Suprapubic skin (tissue), 4 donors: Measurements from ENCODE around the gene PLOD3. TPM values are rescaled to one million over a fixed set of nuclear protein-coding genes. Genes with fewer than 3 reads are reported as not detected.
"Not testable (repeated sequence)": the region's sequence is repeated elsewhere in the genome, so short reads cannot be mapped to it uniquely, and the experiment has no call there.

ENCODE experiments used
- DNase-seq, 2 donors: peaks; one replicate each; pipeline ENCODE4 v3.0.0-alpha.2; 2019; ENCODE audit warnings: low spot score in 2 of 2
- H3K27ac ChIP-seq: fragments of 200-600 bp; sonication (generic); one replicate; pipeline ENCODE4 v1.5.1; 2019
- H3K27me3 ChIP-seq: fragments of 200-600 bp; sonication (generic); one replicate; pipeline ENCODE4 v1.5.1; 2019
- H3K36me3 ChIP-seq: fragments of 200-600 bp; sonication (generic); one replicate; pipeline ENCODE4 v1.5.1; 2019
- H3K4me1 ChIP-seq: fragments of 200-600 bp; sonication (generic); one replicate; pipeline ENCODE4 v1.5.1; 2019
- H3K4me3 ChIP-seq: fragments of 200-600 bp; sonication (generic); one replicate; pipeline ENCODE4 v1.5.1; 2019; ENCODE audit warnings: mild to moderate bottlenecking
- H3K9me3 ChIP-seq: fragments of 200-600 bp; sonication (generic); one replicate; pipeline ENCODE4 v1.5.1; 2019
- CTCF ChIP-seq, 2 donors: fragments of 200-600 bp in 1 of 2; fragments of 450-650 bp in 1 of 2; sonication (generic) in 1 of 2; IDR thresholded peaks; one replicate each; pipeline ENCODE4 v1.5.1; 2016 to 2019; ENCODE audit warnings: antibody characterized with exemption in 2 of 2, mild to moderate bottlenecking in 1 of 2, moderate library complexity in 1 of 2
- EP300 ChIP-seq: sonication (generic); formaldehyde crosslinking; IDR thresholded peaks from one replicate; pipeline ENCODE4 v1.6.1; 2017; ENCODE audit warnings: antibody characterized with exemption
- POLR2A ChIP-seq, 2 donors: fragments of 450-650 bp; IDR thresholded peaks; one replicate each; pipeline ENCODE4 v1.6.1; 2017; ENCODE audit warnings: antibody characterized with exemption in 2 of 2, mild to moderate bottlenecking in 2 of 2, moderate library complexity in 2 of 2
- POLR2AphosphoS5 ChIP-seq, 3 donors: sonication (generic); formaldehyde crosslinking; IDR thresholded peaks; one replicate each; pipeline ENCODE4 v1.6.1; 2017; ENCODE audit warnings: antibody characterized with exemption in 3 of 3
- WGBS: methylation state at CpG from one replicate; pipeline ENCODE4 v1.1.5; 2018; 5-methylcytosine and 5-hydroxymethylcytosine counted together
- total RNA-seq, 4 donors: library from RNA; depleted of rRNA; stranded (reverse); fragments of >200 nt; gene quantifications; one replicate each; pipeline ENCODE4 v1.1.0, GENCODE V29; 2016

Gene PLOD3
- total RNA-seq, 4 donors from 2014 or later = 15.7 to 30.4 (median 22.7) TPM

- Histone ChIP-seq H3K4me3 (no peak overlapping the region), H3K27ac (no peak overlapping the region), H3K4me1 (peaks cover 10% of the 10 kb centered on the region), H3K36me3 (no peaks in the 10 kb centered on the region), H3K9me3 (no peaks in the 10 kb centered on the region), H3K27me3 (no peaks in the 10 kb centered on the region)
- TF ChIP-seq POLR2AphosphoS5 (IDR thresholded peaks at IDR 0.05) = no peak
- TF ChIP-seq CTCF (IDR thresholded peaks at IDR 0.05) = no peak
- WGBS = 73% methylated on average over 4 of the region's 4 CpGs
- DNase-seq = no peak
Observed at GRCh38 chr7:101255796-101256195, 38.4 kb upstream of the PLOD3 start.

- H3K27me3 ChIP-seq, H3K4me3 ChIP-seq, DNase-seq, H3K27ac ChIP-seq, H3K9me3 ChIP-seq: not testable (repeated sequence)
- peaks cover 15% of the 10 kb centered on the region for H3K4me1 ChIP-seq
- WGBS = 86% methylated on average over 5 of the region's 5 CpGs
- H3K36me3 ChIP-seq = peaks cover 17% of the 10 kb centered on the region
Observed at GRCh38 chr7:101253199-101253598, 35.8 kb upstream of the PLOD3 start.

GRCh38 chr7:101251871-101252659 is 34.7 kb upstream of the PLOD3 start:
- Histone ChIP-seq H3K27me3 (no peaks in the 10 kb centered on the region), H3K9me3 (no peaks in the 10 kb centered on the region), H3K4me3 (peak overlapping the region; percentile 85), H3K36me3 (peaks cover 22% of the 10 kb centered on the region), H3K27ac (peak overlapping the region; percentile 77), H3K4me1 (peaks cover 15% of the 10 kb centered on the region)
- DNase-seq = peak; percentile 98
- WGBS = under 1% methylated on average over 38 of the region's 55 CpGs
- TF ChIP-seq CTCF (IDR thresholded peaks at IDR 0.05) (no peak), POLR2AphosphoS5 (IDR thresholded peaks at IDR 0.05) (peak in 2 of 3 donors; percentile 62 to 78), POLR2A (IDR thresholded peaks at IDR 0.05) (peak in 1 of 2 donors; percentile 47), EP300 (no peak)

GRCh38 chr7:101250324-101250723 is 32.9 kb upstream of the PLOD3 start:
- Histone ChIP-seq H3K27ac (no peak overlapping the region), H3K27me3 (no peaks in the 10 kb centered on the region), H3K4me1 (peaks cover 21% of the 10 kb centered on the region), H3K36me3 (peaks cover 22% of the 10 kb centered on the region), H3K9me3 (no peaks in the 10 kb centered on the region), H3K4me3 (peak overlapping the region; percentile 85)
- WGBS = 78% methylated on average over 3 of the region's 3 CpGs
- DNase-seq = no peak
- no peak for TF ChIP-seq POLR2AphosphoS5 (IDR thresholded peaks at IDR 0.05)
- no peak for TF ChIP-seq CTCF (IDR thresholded peaks at IDR 0.05)
- TF ChIP-seq POLR2A (IDR thresholded peaks at IDR 0.05) = no peak
- TF ChIP-seq EP300 = no peak

- peaks cover 35% of the 10 kb centered on the region for H3K4me1 ChIP-seq
- no peak for DNase-seq
- no peak overlapping the region for H3K4me3 ChIP-seq
- H3K27ac ChIP-seq = no peak overlapping the region
- H3K36me3 ChIP-seq = peaks cover 22% of the 10 kb centered on the region
- no peaks in the 10 kb centered on the region for H3K27me3 ChIP-seq
- 97% methylated on average over 5 of the region's 5 CpGs for WGBS
- TF ChIP-seq EP300 (no peak), CTCF (IDR thresholded peaks at IDR 0.05) (no peak), POLR2A (IDR thresholded peaks at IDR 0.05) (no peak), POLR2AphosphoS5 (IDR thresholded peaks at IDR 0.05) (no peak)
- H3K9me3 ChIP-seq = no peaks in the 10 kb centered on the region
Observed at GRCh38 chr7:101248276-101248675, 30.9 kb upstream of the PLOD3 start.
